Tibial nerve (tissue), 4 donors: ENCODE measurements around the gene SLCO1B1. TPM values are rescaled to one million over a fixed set of nuclear protein-coding genes. Genes with fewer than 3 reads are reported as not detected.

Source experiments
- DNase-seq, 2 donors: peaks; one replicate each; pipeline ENCODE4 v3.0.0-alpha.2; 2019; ENCODE audit warnings: low spot score in 2 of 2
- H3K27ac ChIP-seq, 4 donors: fragments of 200-600 bp; sonication (generic) in 3 of 4; one replicate each; pipeline ENCODE4 v1.5.1; 2017 to 2019; ENCODE audit warnings: mild to moderate bottlenecking in 1 of 4
- H3K27me3 ChIP-seq, 2 donors: fragments of 200-600 bp; sonication (generic) in 1 of 2; one replicate each; pipeline versions ENCODE4 v1.5.1 to v1.6.0; 2017 to 2019
- H3K36me3 ChIP-seq, 3 donors: fragments of 200-600 bp; sonication (generic); one replicate each; pipeline ENCODE4 v1.5.1; 2018 to 2019
- H3K4me1 ChIP-seq, 4 donors: fragments of 200-600 bp; sonication (generic) in 3 of 4; one replicate each; pipeline ENCODE4 v1.5.1; 2017 to 2019
- H3K4me3 ChIP-seq, 4 donors: fragments of 200-600 bp; sonication (generic) in 3 of 4; one replicate each; pipeline ENCODE4 v1.5.1; 2017 to 2019; ENCODE audit warnings: mild to moderate bottlenecking in 1 of 4, moderate library complexity in 1 of 4
- H3K9me3 ChIP-seq, 4 donors: fragments of 200-600 bp; sonication (generic) in 3 of 4; one replicate each; pipeline ENCODE4 v1.5.1; 2017 to 2019
- CTCF ChIP-seq, 5 experiments: fragments of 200-600 bp in 3 of 5; fragments of 450-650 bp in 2 of 5; sonication (generic) in 3 of 5; IDR thresholded peaks; one replicate each; pipeline ENCODE4 v1.5.1; 2016 to 2019; ENCODE audit warnings: antibody characterized with exemption in 5 of 5, mild to moderate bottlenecking in 3 of 5, moderate library complexity in 2 of 5
- EP300 ChIP-seq, 2 donors: sonication (generic); formaldehyde crosslinking; IDR thresholded peaks; one replicate each; pipeline ENCODE4 v1.6.1; 2017; ENCODE audit warnings: antibody characterized with exemption in 2 of 2, mild to moderate bottlenecking in 1 of 2
- POLR2A ChIP-seq, 2 donors: fragments of 450-650 bp; IDR thresholded peaks; one replicate each; pipeline ENCODE4 v1.6.1; 2017; ENCODE audit warnings: antibody characterized with exemption in 2 of 2, mild to moderate bottlenecking in 2 of 2, moderate library complexity in 2 of 2
- WGBS, 2 donors: methylation state at CpG; one replicate each; pipeline ENCODE4 v1.1.5; 2018; 5-methylcytosine and 5-hydroxymethylcytosine counted together
- total RNA-seq, 4 donors: library from RNA; depleted of rRNA; stranded (reverse); fragments of >200 nt; gene quantifications; one replicate each; pipeline ENCODE4 v1.1.0, GENCODE V29; 2016

SLCO1B1 gene
- total RNA-seq, 4 donors from 2014 or later: 0.78 TPM; not detected in 3

GRCh38 chr12:21221778-21222177 lies 90.8 kb downstream of the SLCO1B1 start:
- Histone ChIP-seq H3K4me3 (no peak overlapping the region), H3K9me3 (no peaks in the 10 kb centered on the region), H3K36me3 (no peaks in the 10 kb centered on the region), H3K27ac (no peak overlapping the region), H3K27me3 (no peaks in the 10 kb centered on the region), H3K4me1 (no peaks in the 10 kb centered on the region)
- TF ChIP-seq CTCF (IDR thresholded peaks at IDR 0.05): no peak
- TF ChIP-seq POLR2A (IDR thresholded peaks at IDR 0.05): no peak
- no peak for TF ChIP-seq EP300 (IDR thresholded peaks at IDR 0.05)
- DNase-seq: no peak

GRCh38 chr12:21223930-21224329 lies 92.9 kb downstream of the SLCO1B1 start:
- no peaks in the 10 kb centered on the region for H3K36me3 ChIP-seq
- H3K4me3 ChIP-seq: no peak overlapping the region
- TF ChIP-seq EP300 (IDR thresholded peaks at IDR 0.05) (no peak), CTCF (IDR thresholded peaks at IDR 0.05) (no peak), POLR2A (IDR thresholded peaks at IDR 0.05) (no peak)
- H3K27me3 ChIP-seq: no peaks in the 10 kb centered on the region
- H3K27ac ChIP-seq: no peak overlapping the region
- H3K4me1 ChIP-seq: no peaks in the 10 kb centered on the region
- no peaks in the 10 kb centered on the region for H3K9me3 ChIP-seq
- DNase-seq: no peak

DNA sequence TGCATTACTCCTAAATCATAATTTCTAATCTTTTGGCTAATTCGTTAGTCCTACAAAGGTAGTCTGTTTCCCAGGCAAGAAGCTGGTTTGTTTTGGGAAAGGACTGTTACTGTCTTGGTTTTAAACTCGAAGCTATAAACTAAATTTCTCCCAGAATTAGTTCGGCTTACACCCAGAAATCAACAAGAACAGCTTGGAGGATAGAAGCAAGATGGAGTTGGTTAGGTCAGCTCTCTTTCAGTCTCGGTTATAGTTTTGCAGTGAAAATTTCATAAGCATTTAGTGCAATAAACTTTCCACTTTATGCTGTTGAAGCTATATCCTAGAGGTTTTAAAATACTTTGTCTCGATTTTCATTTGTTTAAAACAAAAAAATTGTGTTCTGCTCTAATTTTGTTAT lies 103.4 kb downstream of the SLCO1B1 start:
- TF ChIP-seq EP300 (IDR thresholded peaks at IDR 0.05): no peak
- H3K36me3 ChIP-seq: no peaks in the 10 kb centered on the region
- no peaks in the 10 kb centered on the region for H3K9me3 ChIP-seq
- DNase-seq: no peak
- no peak overlapping the region for H3K4me3 ChIP-seq
- no peaks in the 10 kb centered on the region for H3K4me1 ChIP-seq
- H3K27me3 ChIP-seq: no peaks in the 10 kb centered on the region
- H3K27ac ChIP-seq: no peak overlapping the region
- WGBS, 2 donors: 79 to 83% methylated on average over 5 of the region's 5 CpGs

DNA sequence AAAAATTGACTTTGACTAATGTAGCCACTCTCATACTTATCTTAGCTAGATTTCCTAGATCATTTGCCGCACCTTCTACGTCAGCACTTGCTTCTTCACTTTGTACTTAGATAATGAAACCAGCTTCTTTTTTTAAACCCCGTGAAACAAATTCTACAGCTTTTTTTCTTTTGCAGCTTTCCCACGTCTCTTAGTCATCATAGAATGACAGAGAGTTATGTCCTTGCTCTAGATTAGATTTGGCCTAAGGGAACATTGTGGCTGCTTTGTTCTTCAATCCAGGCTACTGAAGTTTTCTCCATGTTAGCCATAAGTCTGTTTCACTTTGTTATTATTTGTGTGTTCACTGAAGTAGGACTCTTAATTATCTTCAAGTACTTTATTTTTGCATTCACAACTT lies 108.9 kb downstream of the SLCO1B1 start:
- Histone ChIP-seq H3K36me3 (no peaks in the 10 kb centered on the region), H3K4me3 (no peak overlapping the region), H3K9me3 (no peaks in the 10 kb centered on the region), H3K27me3 (no peaks in the 10 kb centered on the region), H3K27ac (no peak overlapping the region), H3K4me1 (no peaks in the 10 kb centered on the region)
- no peak for DNase-seq
- 72 to 75% methylated on average over 4 of the region's 4 CpGs for WGBS, 2 donors
- TF ChIP-seq CTCF (IDR thresholded peaks at IDR 0.05): no peak
- TF ChIP-seq POLR2A (IDR thresholded peaks at IDR 0.05): no peak
- no peak for TF ChIP-seq EP300 (IDR thresholded peaks at IDR 0.05)

- Histone ChIP-seq H3K27me3 (no peaks in the 10 kb centered on the region), H3K36me3 (no peaks in the 10 kb centered on the region), H3K9me3 (no peaks in the 10 kb centered on the region), H3K4me3 (no peak overlapping the region), H3K4me1 (no peaks in the 10 kb centered on the region), H3K27ac (no peak overlapping the region)
- no peak for TF ChIP-seq POLR2A (IDR thresholded peaks at IDR 0.05)
- no peak for TF ChIP-seq EP300 (IDR thresholded peaks at IDR 0.05)
- TF ChIP-seq CTCF (IDR thresholded peaks at IDR 0.05): no peak
- WGBS, 2 donors: 73 to 86% methylated on average over 1 of the region's 1 CpG
- DNase-seq: no peak
Measured at GRCh38 chr12:21248679-21249078, 117.7 kb downstream of the SLCO1B1 start.

GRCh38 chr12:21252070-21252469 lies 121.1 kb downstream of the SLCO1B1 start:
- no peaks in the 10 kb centered on the region for H3K9me3 ChIP-seq
- no peak overlapping the region for H3K4me3 ChIP-seq
- H3K4me1 ChIP-seq: no peaks in the 10 kb centered on the region
- no peak for DNase-seq
- TF ChIP-seq CTCF (IDR thresholded peaks at IDR 0.05) (no peak), EP300 (IDR thresholded peaks at IDR 0.05) (no peak), POLR2A (IDR thresholded peaks at IDR 0.05) (no peak)
- WGBS, 2 donors: 70 to 71% methylated on average over 5 of the region's 5 CpGs
- H3K36me3 ChIP-seq: no peaks in the 10 kb centered on the region
- no peaks in the 10 kb centered on the region for H3K27me3 ChIP-seq
- H3K27ac ChIP-seq: no peak overlapping the region
